K562 (cell line): ENCODE results near the gene PATL1. TPM values are rescaled to one million over a fixed set of nuclear protein-coding genes. Genes with fewer than 3 reads are reported as not detected.
A peak's percentile ranks its signal among the peaks of the same experiment; 100 is the strongest.

Experiments
- ARID1B ChIP-seq: fragments of 450-650 bp; IDR thresholded peaks from 2 replicates; pipeline ENCODE4 v1.6.1; 2016; ENCODE audit warnings: antibody characterized with exemption, mild to moderate bottlenecking, inconsistent platforms
- CCAR2 ChIP-seq: fragments of 200-400 bp; formaldehyde crosslinking; IDR thresholded peaks from 2 replicates; pipeline ENCODE4 v1.6.1; 2017; ENCODE audit warnings: mild to moderate bottlenecking, low read depth, low read length
- CREBBP ChIP-seq: IDR thresholded peaks from one replicate; pipeline ENCODE4 v1.6.1; 2012; ENCODE audit warnings: low read depth, mild to moderate bottlenecking, control low read depth, inconsistent platforms, low read length
- HNRNPLL ChIP-seq: fragments of 200-400 bp; formaldehyde crosslinking; IDR thresholded peaks from 2 replicates; pipeline ENCODE4 v1.6.1; 2017; ENCODE audit warnings: low read length, low read depth, mild to moderate bottlenecking; ENCODE audit not compliant: poor library complexity, severe bottlenecking
- JUN ChIP-seq, 2 experiments: sonication (generic) in 1 of 2; formaldehyde crosslinking in 1 of 2; IDR thresholded peaks; 2 replicates each; pipeline versions ENCODE4 v1.6.1 to v1.8.0; 2012 to 2022; ENCODE audit warnings: borderline replicate concordance in 2 of 2, mild to moderate bottlenecking in 2 of 2, improper control_type of control experiment in 1 of 2, low read depth in 1 of 2, low read length in 1 of 2, missing genetic modification reagents in 1 of 2
- KDM5B ChIP-seq: fragments of 200-600 bp; sonication (generic); IDR thresholded peaks from 2 replicates; pipeline ENCODE4 v1.6.1; 2012; ENCODE audit warnings: low read depth, mild to moderate bottlenecking, moderate library complexity, low read length, control low read depth, inconsistent platforms; ENCODE audit not compliant: insufficient replicate concordance
- NFXL1 ChIP-seq: fragments of 450-650 bp; formaldehyde crosslinking; IDR thresholded peaks from 2 replicates; pipeline ENCODE4 v1.4.0; 2021; ENCODE audit warnings: mild to moderate bottlenecking
- NR2C1 ChIP-seq, 2 experiments: fragments of 450-650 bp; IDR thresholded peaks; 2 replicates each; pipeline ENCODE4 v1.6.1; 2017; ENCODE audit warnings: mild to moderate bottlenecking in 2 of 2, antibody characterized with exemption in 1 of 2, inconsistent platforms in 1 of 2, missing compliant biosample characterization in 1 of 2, missing genetic modification characterization in 1 of 2
- PYGO2 ChIP-seq: fragments of 450-650 bp; IDR thresholded peaks from 2 replicates; pipeline ENCODE4 v1.6.1; 2016; ENCODE audit warnings: mild to moderate bottlenecking, missing genetic modification characterization, moderate library complexity, missing compliant biosample characterization
- RBBP5 ChIP-seq: fragments of 200-600 bp; sonication (generic); IDR thresholded peaks from 2 replicates; pipeline ENCODE4 v1.6.1; 2012; ENCODE audit warnings: borderline replicate concordance, mild to moderate bottlenecking, low read length, control low read depth, inconsistent platforms; ENCODE audit not compliant: insufficient read depth, poor library complexity, severe bottlenecking
- SMC3 ChIP-seq: conservative IDR thresholded peaks from 2 replicates; pipeline ENCODE4 v1.6.1; 2011; ENCODE audit warnings: low read depth, low read length, improper control_type of control experiment; ENCODE audit not compliant: insufficient read depth
- TCF7 ChIP-seq: sonication (generic); IDR thresholded peaks from 2 replicates; pipeline ENCODE4 v1.6.1; 2016; ENCODE audit warnings: antibody characterized with exemption, borderline replicate concordance
- THAP7 ChIP-seq: fragments of 250-450 bp; sonication (Bioruptor Pico); IDR thresholded peaks from 2 replicates; pipeline ENCODE4 v1.5.0; 2021
- XRCC5 ChIP-seq: fragments of 200-400 bp; formaldehyde crosslinking; IDR thresholded peaks from 2 replicates; pipeline ENCODE4 v1.6.1; 2017; ENCODE audit warnings: low read depth, mild to moderate bottlenecking, low read length
- ZC3H4 ChIP-seq: sonication (generic); formaldehyde crosslinking; IDR thresholded peaks from 2 replicates; pipeline ENCODE4 v1.9.0; 2021; ENCODE audit warnings: missing genetic modification reagents, borderline replicate concordance
- ZNF609 ChIP-seq: sonication (generic); formaldehyde crosslinking; IDR thresholded peaks from 2 replicates; pipeline ENCODE4 v1.8.1; 2023; ENCODE audit warnings: missing genetic modification reagents, mild to moderate bottlenecking, borderline replicate concordance
- ZNF740 ChIP-seq, 3 experiments: fragments of 200-800 bp in 1 of 3; sonication (Bioruptor generic) in 1 of 3; sonication (generic) in 1 of 3; formaldehyde crosslinking in 1 of 3; IDR thresholded peaks; 2 replicates each; pipeline versions ENCODE4 v1.6.1 to v1.8.0; 2016 to 2022; ENCODE audit warnings: mild to moderate bottlenecking in 2 of 3, missing compliant biosample characterization in 2 of 3, missing genetic modification characterization in 2 of 3, missing genetic modification reagents in 1 of 3
- ZNF778 ChIP-seq: fragments of 450-650 bp; formaldehyde crosslinking; IDR thresholded peaks from 2 replicates; pipeline ENCODE4 v1.4.0; 2020; ENCODE audit warnings: mild to moderate bottlenecking, moderate library complexity
- polyA plus RNA-seq, 8 experiments: library from polyadenylated mRNA; depleted of rRNA in 4 of 8; stranded (reverse) in 5 of 8; unstranded in 3 of 8; fragments of >200 nt; fragmentation: Nextera tagmentation in 2 of 8; fragmentation: Illumina TruSeq in 1 of 8; extraction: Ambion mirVana in 2 of 8; extraction: Trizol in 1 of 8; gene quantifications; 2 replicates each; pipeline versions ENCODE4 v1.2.1 to v1.2.3, GENCODE V29; 2011 to 2014; ENCODE audit warnings: inconsistent platforms in 1 of 8, missing spikeins in 1 of 8
- total RNA-seq, 7 experiments: library from RNA; depleted of rRNA in 6 of 7; stranded (reverse); fragments of >200 nt in 6 of 7; fragmentation: Illumina TruSeq in 2 of 7; extraction: Trizol in 2 of 7; gene quantifications; 2 replicates each; pipeline versions ENCODE4 v1.2.1 to v1.2.3, GENCODE V29; 2011 to 2021; ENCODE audit warnings: low replicate concordance in 1 of 7

The PATL1 gene
- total and polyA plus RNA-seq, 9 of the 15 experiments (the other 6 are each of a cell fraction or from before 2014, with no cell fraction given), result 3.2 to 48.0 (median 16.4) TPM

- TF ChIP-seq ZNF609 (peak; percentile 86; the same call in 1 of the 2 replicates), RBBP5 (no peak), KDM5B (no peak), HNRNPLL (no peak), XRCC5 (no peak), SMC3 (no peak), TCF7 (peak; percentile 90), NR2C1 (IDR thresholded peaks at IDR 0.05) (peak; percentile 52; the same call in 1 of the 2 replicates), NR2C1 (tag; IDR thresholded peaks at IDR 0.05) (peak; percentile 64; the same call in 1 of the 2 replicates), ZC3H4 (no peak), THAP7 (CRISPR knock-in tag) (no peak), PYGO2 (tag) (peak; percentile 78; the same call in 1 of the 2 replicates), ZNF778 (CRISPR knock-in tag) (no peak), CREBBP (no peak), ZNF740 (CRISPR knock-in tag; IDR thresholded peaks at IDR 0.05) (no peak), ZNF740 (tag; IDR thresholded peaks at IDR 0.05) (no peak), CCAR2 (no peak), ARID1B (peak; percentile 99), JUN (IDR thresholded peaks at IDR 0.05; ENCODE audit: borderline replicate concordance, low read depth, low read length) (peak; percentile 61), JUN (CRISPR knock-in tag; IDR thresholded peaks at IDR 0.05; ENCODE audit: borderline replicate concordance) (no peak), NFXL1 (CRISPR knock-in tag) (no peak)
These were observed 37.9 kb upstream of the PATL1 start (continued) for GRCh38 chr11:59706518-59707285.
